Stomach (tissue), 4 donors: ENCODE data around the gene N4BP2.

Source experiments
- EP300 ChIP-seq: sonication (generic); formaldehyde crosslinking; IDR thresholded peaks from one replicate; pipeline ENCODE4 v1.6.1; 2017; ENCODE audit warnings: antibody characterized with exemption
- POLR2A ChIP-seq, 4 donors: fragments of 450-650 bp; IDR thresholded peaks; one replicate each; pipeline ENCODE4 v1.6.1; 2016; ENCODE audit warnings: antibody characterized with exemption in 4 of 4, control low read depth in 2 of 4, mild to moderate bottlenecking in 1 of 4, moderate library complexity in 1 of 4
- TF ChIP-seq, protein P1 (sequence below), 7 experiments: fragments of 450-650 bp in 4 of 7; fragments of 200-600 bp in 3 of 7; sonication (generic) in 3 of 7; IDR thresholded peaks; one replicate each; pipeline ENCODE4 v1.5.1; 2016 to 2019; ENCODE audit warnings: antibody characterized with exemption in 7 of 7, control low read depth in 2 of 7, mild to moderate bottlenecking in 1 of 7

DNA sequence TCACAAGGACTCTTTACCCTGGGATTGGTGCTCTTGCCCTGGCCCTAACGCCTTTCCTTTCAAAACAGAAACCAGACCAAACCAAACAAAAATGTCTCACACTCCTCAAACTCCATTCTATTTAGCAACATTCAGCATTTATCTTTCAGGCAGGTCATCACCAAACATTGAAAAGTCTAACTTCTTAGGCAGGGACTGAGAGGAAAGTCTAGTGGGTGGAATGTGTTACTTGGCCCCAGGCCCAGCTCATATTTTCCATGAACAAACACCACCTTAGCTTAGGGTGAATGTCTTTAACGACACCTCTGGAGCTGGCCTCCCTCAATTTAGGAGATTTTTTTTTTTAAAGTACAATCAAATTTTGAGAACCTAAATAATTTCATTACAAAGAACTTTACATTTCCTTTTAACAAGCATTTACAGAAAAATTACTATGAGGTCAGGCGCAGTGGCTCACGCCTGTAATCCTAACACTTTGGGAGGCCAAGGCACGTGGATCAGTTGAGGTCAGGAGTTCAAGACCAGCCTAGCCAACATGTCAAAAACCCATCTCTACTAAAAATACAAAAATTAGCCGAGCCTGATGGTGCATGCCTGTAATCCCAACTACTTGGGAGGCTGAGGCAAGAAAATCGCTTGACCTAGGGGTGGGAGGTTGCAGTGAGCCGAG is 10.2 kb upstream of the N4BP2 start:
- TF ChIP-seq POLR2A (IDR thresholded peaks at IDR 0.05) (no peak), EP300 (no peak)
- TF ChIP-seq, protein P1, sequence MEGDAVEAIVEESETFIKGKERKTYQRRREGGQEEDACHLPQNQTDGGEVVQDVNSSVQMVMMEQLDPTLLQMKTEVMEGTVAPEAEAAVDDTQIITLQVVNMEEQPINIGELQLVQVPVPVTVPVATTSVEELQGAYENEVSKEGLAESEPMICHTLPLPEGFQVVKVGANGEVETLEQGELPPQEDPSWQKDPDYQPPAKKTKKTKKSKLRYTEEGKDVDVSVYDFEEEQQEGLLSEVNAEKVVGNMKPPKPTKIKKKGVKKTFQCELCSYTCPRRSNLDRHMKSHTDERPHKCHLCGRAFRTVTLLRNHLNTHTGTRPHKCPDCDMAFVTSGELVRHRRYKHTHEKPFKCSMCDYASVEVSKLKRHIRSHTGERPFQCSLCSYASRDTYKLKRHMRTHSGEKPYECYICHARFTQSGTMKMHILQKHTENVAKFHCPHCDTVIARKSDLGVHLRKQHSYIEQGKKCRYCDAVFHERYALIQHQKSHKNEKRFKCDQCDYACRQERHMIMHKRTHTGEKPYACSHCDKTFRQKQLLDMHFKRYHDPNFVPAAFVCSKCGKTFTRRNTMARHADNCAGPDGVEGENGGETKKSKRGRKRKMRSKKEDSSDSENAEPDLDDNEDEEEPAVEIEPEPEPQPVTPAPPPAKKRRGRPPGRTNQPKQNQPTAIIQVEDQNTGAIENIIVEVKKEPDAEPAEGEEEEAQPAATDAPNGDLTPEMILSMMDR (IDR thresholded peaks at IDR 0.05), result no peak
